HG03571 (cell line): ENCODE measurements around the gene CCDC30.

Experiments
- ATAC-seq: cut with Tn5 transposase; IDR thresholded peaks from one replicate; pipeline ENCODE4 v1.9.1; 2021; ENCODE audit not compliant: unreplicated experiment

The CCDC30 gene

GRCh38 chr1:42646056-42646455, 183.0 kb downstream of the CCDC30 start:
- no peak for ATAC-seq

- ATAC-seq, result no peak
Observed at GRCh38 chr1:42657201-42657600, 194.1 kb downstream of the CCDC30 start.

GRCh38 chr1:42657981-42658876, 195.1 kb downstream of the CCDC30 start, which contains the start of gene PPIH:
TSS of gene PPIH (plus strand) at chr1:42658423. CDS start at chr1:42658447, 24 bp downstream.
- peak; percentile 95 for ATAC-seq

- no peak for ATAC-seq
Observed at GRCh38 chr1:42658877-42659337, 195.8 kb downstream of the CCDC30 start.

GRCh38 chr1:42660907-42661500, 197.9 kb downstream of the CCDC30 start:
- no peak for ATAC-seq

- no peak for ATAC-seq
Observed at GRCh38 chr1:42669936-42670335, 206.8 kb downstream of the CCDC30 start.

- no peak for ATAC-seq
Observed at GRCh38 chr1:42670425-42670824, 207.3 kb downstream of the CCDC30 start.

GRCh38 chr1:42674214-42674613, 211.1 kb downstream of the CCDC30 start:
- ATAC-seq, result no peak

- no peak for ATAC-seq
Observed at GRCh38 chr1:42674682-42675081, 211.6 kb downstream of the CCDC30 start.

GRCh38 chr1:42675467-42675866, 212.4 kb downstream of the CCDC30 start:
- ATAC-seq, result no peak

- no peak for ATAC-seq
Observed at GRCh38 chr1:42676534-42677087, 213.5 kb downstream of the CCDC30 start.

GRCh38 chr1:42679364-42679983, 216.4 kb downstream of the CCDC30 start:
- no peak for ATAC-seq

- ATAC-seq, result no peak
Observed at GRCh38 chr1:42680055-42680454, 217.0 kb downstream of the CCDC30 start.

GRCh38 chr1:42680921-42681683, 218.0 kb downstream of the CCDC30 start:
- no peak for ATAC-seq

- ATAC-seq, result peak; percentile 87
Observed at GRCh38 chr1:42681741-42682483, 218.8 kb downstream of the CCDC30 start, which contains the start of gene YBX1. TSS of gene YBX1 (plus strand) at chr1:42682418. CDS start at chr1:42682566, 148 bp downstream.

- peak; percentile 9 for ATAC-seq
Observed at GRCh38 chr1:42682484-42682738, 219.3 kb downstream of the CCDC30 start.

- peak; percentile 39 for ATAC-seq
Observed at GRCh38 chr1:42682739-42683531, 219.8 kb downstream of the CCDC30 start.

GRCh38 chr1:42684139-42684538, 221.1 kb downstream of the CCDC30 start:
- no peak for ATAC-seq

GRCh38 chr1:42686418-42686817, 223.3 kb downstream of the CCDC30 start:
- ATAC-seq, result no peak
